Measurements from ENCODE around the gene PLEKHM2. TPM values are rescaled to one million over a fixed set of nuclear protein-coding genes. Genes with fewer than 3 reads are reported as not detected.

The PLEKHM2 gene
- total RNA-seq, 2 experiments from 2014 or later: 44.2 to 48.3 TPM

GRCh38 chr1:15660151-15660550 lies 24.0 kb upstream of the PLEKHM2 start:
- DNase-seq: no peak
- Mint-ChIP-seq H3K9me3 (no peaks in the 10 kb centered on the region), H3K36me3 (ENCODE audit: low read depth) (peaks cover 22% of the 10 kb centered on the region), H3K27ac (no peak overlapping the region), H3K4me3 (no peak overlapping the region), H3K27me3 (ENCODE audit: low read depth) (no peaks in the 10 kb centered on the region), H3K4me1 (ENCODE audit: low read depth) (no peaks in the 10 kb centered on the region)
- CTCF ChIA-PET: no interaction called here
- intact Hi-C loops (cut with micrococcal nuclease): no loop called here

GRCh38 chr1:15662477-15662876 lies 21.6 kb upstream of the PLEKHM2 start:
- Mint-ChIP-seq H3K4me1 (ENCODE audit: low read depth) (no peaks in the 10 kb centered on the region), H3K27me3 (ENCODE audit: low read depth) (no peaks in the 10 kb centered on the region), H3K4me3 (no peak overlapping the region), H3K9me3 (no peaks in the 10 kb centered on the region), H3K27ac (no peak overlapping the region), H3K36me3 (ENCODE audit: low read depth) (peaks cover 18% of the 10 kb centered on the region)
- no peak for DNase-seq
- CTCF ChIA-PET: no interaction called here
- intact Hi-C loops (cut with micrococcal nuclease): no loop called here

DNA sequence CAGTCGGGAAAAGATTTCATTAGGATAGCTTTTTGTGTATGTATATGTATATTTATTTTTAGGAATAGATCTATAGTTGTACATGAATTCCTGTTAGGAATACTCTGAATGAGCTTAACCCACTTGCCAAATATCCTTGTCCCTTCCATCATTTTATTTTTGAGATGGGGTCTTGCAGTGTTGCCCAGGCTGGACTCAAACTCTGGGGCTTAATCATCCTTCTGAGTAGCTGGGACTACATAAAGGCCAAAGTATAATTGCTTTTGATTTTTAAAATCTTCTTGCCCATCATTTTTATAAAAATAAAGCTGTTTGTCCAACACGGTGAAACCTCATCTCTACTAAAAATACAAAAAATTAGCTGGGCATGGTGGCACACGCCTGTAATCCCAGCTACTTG lies 20.2 kb upstream of the PLEKHM2 start:
- Mint-ChIP-seq H3K27me3 (ENCODE audit: low read depth) (no peaks in the 10 kb centered on the region), H3K4me1 (ENCODE audit: low read depth) (no peaks in the 10 kb centered on the region), H3K9me3 (no peaks in the 10 kb centered on the region), H3K27ac (no peak overlapping the region), H3K36me3 (ENCODE audit: low read depth) (peaks cover 20% of the 10 kb centered on the region), H3K4me3 (no peak overlapping the region)
- no peak for DNase-seq
- intact Hi-C loops (cut with micrococcal nuclease): no loop called here
- CTCF ChIA-PET: interaction anchor here (0.8 to 2.0 kb wide), 4 partner anchors 8 to 77 kb away, joined by 3 to 10 read pairs (median 4); no protein-coding TSS in a partner anchor

DNA sequence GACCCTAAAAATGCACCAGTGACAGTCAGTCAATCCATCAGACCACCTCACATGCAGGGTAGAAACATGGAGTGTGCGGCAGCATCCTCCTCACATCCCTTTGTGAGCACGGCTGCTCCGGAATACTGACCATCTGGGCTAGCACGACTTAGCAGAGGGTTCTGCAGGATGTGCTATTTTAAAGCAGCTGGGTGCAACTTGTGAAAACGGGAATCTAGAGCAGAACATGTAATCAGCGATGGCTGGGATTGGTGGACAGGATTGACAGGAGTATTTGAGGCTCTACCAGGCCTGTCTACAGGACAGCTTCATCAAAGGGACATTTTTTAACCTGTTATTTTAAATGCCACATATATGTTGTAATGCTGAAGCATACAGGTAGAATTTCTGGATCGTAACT lies 16.8 kb upstream of the PLEKHM2 start:
- peaks cover 2% of the 10 kb centered on the region for H3K4me1 Mint-ChIP-seq (ENCODE audit: low read depth)
- no peaks in the 10 kb centered on the region for H3K27me3 Mint-ChIP-seq (ENCODE audit: low read depth)
- no peak overlapping the region for H3K27ac Mint-ChIP-seq
- intact Hi-C loops (cut with micrococcal nuclease): no loop called here
- H3K36me3 Mint-ChIP-seq (ENCODE audit: low read depth): peaks cover 6% of the 10 kb centered on the region
- CTCF ChIA-PET: no interaction called here
- DNase-seq: no peak
- no peak overlapping the region for H3K4me3 Mint-ChIP-seq
- H3K9me3 Mint-ChIP-seq: no peaks in the 10 kb centered on the region

GRCh38 chr1:15668089-15668754 lies 15.9 kb upstream of the PLEKHM2 start:
- no peak overlapping the region for H3K27ac Mint-ChIP-seq
- no peaks in the 10 kb centered on the region for H3K9me3 Mint-ChIP-seq
- H3K4me3 Mint-ChIP-seq: no peak overlapping the region
- peaks cover 4% of the 10 kb centered on the region for H3K36me3 Mint-ChIP-seq (ENCODE audit: low read depth)
- DNase-seq: no peak
- intact Hi-C loops (cut with micrococcal nuclease): no loop called here
- H3K27me3 Mint-ChIP-seq (ENCODE audit: low read depth): no peaks in the 10 kb centered on the region
- CTCF ChIA-PET: no interaction called here
- peaks cover 2% of the 10 kb centered on the region for H3K4me1 Mint-ChIP-seq (ENCODE audit: low read depth)

DNA sequence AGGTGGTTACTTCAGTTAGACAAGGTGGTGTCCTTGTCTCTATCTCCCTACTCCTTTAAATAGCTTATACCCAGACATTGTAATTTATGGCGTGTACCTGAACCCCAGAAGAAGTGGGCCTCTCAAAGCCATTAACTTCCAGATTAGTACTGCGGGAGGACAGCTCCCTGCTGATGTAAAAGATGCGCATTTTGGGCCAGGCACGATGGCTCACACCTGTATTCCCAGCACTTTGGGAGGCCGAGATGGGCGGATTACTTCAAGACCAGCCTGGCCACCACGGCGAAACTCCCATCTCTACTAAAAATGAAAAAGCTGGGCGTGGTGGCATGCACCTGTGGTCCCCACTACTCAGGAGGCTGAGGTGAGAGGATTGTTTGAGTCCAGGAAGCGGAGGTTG lies 15.0 kb upstream of the PLEKHM2 start:
- peaks cover 2% of the 10 kb centered on the region for H3K4me1 Mint-ChIP-seq (ENCODE audit: low read depth)

DNA sequence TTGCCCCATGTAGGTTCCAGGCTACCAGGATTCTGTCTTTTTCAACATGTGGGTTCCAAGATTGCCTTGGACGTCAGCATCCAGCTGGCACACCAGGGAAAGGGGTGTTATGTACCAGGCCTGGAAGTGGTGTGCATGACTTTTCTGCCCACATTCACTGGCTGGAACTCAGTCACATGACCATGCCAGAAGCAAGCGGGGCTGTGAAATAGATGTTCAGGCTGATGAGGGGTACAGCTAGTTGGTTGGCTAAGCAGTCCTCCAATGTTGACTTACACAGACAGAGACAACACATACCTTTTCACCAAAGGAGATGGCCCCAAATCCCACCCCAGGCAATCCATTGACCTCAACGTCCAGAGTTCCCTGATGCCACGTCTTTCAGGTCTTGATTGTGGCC lies 14.3 kb upstream of the PLEKHM2 start:
- Mint-ChIP-seq H3K4me3 (no peak overlapping the region), H3K9me3 (no peaks in the 10 kb centered on the region), H3K4me1 (ENCODE audit: low read depth) (peaks cover 2% of the 10 kb centered on the region), H3K27ac (no peak overlapping the region), H3K36me3 (ENCODE audit: low read depth) (peaks cover 4% of the 10 kb centered on the region), H3K27me3 (ENCODE audit: low read depth) (no peaks in the 10 kb centered on the region)
- intact Hi-C loops (cut with micrococcal nuclease): no loop called here
- CTCF ChIA-PET: interaction anchor here (0.6 kb wide), 1 partner anchor 47 kb away, joined by 3 read pairs; no protein-coding TSS in a partner anchor
- no peak for DNase-seq

More for the DNA sequence above, 15.0 kb upstream of the PLEKHM2 start:
- CTCF ChIA-PET: interaction anchor here (0.6 kb wide), 1 partner anchor 46 kb away, joined by 3 read pairs; no protein-coding TSS in a partner anchor
- no peak overlapping the region for H3K27ac Mint-ChIP-seq
- no peaks in the 10 kb centered on the region for H3K27me3 Mint-ChIP-seq (ENCODE audit: low read depth)
- H3K36me3 Mint-ChIP-seq (ENCODE audit: low read depth): peaks cover 4% of the 10 kb centered on the region
- no peak overlapping the region for H3K4me3 Mint-ChIP-seq
- no peaks in the 10 kb centered on the region for H3K9me3 Mint-ChIP-seq
- intact Hi-C loops (cut with micrococcal nuclease): no loop called here
- DNase-seq: no peak

- Mint-ChIP-seq H3K9me3 (no peaks in the 10 kb centered on the region), H3K27me3 (ENCODE audit: low read depth) (no peaks in the 10 kb centered on the region), H3K27ac (no peak overlapping the region), H3K4me3 (no peak overlapping the region), H3K4me1 (ENCODE audit: low read depth) (peaks cover 2% of the 10 kb centered on the region), H3K36me3 (ENCODE audit: low read depth) (peaks cover 4% of the 10 kb centered on the region)
- DNase-seq: no peak
- CTCF ChIA-PET: interaction anchor here (0.8 kb wide), 1 partner anchor 42 kb away, joined by 3 read pairs; no protein-coding TSS in a partner anchor
- intact Hi-C loops (cut with micrococcal nuclease): no loop called here
Observed at GRCh38 chr1:15671430-15671829, 12.7 kb upstream of the PLEKHM2 start.

DNA sequence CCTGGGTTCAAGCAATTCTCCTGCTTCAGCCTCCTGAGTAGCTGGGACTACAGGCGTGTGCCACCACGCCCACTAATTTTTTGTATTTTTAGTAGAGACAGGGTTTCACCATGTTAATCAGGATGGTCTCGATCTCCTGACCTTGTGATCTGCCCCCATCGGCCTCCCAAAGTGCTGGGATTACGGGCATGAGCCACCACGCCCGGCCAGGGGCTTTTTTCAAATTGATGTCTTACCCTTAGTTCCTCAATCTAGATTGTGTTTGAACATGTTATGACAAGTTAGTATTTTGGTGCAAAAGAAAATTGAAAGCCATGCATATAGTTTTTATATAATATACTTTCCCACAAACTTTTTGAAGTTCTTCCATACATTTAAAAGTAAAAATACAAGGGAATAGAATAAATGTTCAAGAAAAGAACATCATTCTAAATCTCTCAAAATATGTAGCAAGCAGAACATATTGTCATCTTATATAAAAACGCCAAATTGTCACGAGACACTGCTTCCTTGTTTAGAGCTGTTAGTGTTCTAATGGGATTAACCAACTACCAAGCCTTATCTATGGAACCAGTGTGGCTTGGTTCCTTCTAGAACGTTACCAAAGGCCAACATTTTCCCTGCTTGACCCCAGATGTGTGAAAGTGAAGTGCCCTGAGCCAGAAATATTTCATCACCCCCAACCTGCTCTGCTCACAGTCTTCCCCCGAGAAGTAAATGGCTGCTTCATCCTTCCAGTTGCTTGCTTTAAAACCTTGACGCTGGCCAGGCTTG lies 9.5 kb upstream of the PLEKHM2 start:
- H3K36me3 Mint-ChIP-seq (ENCODE audit: low read depth): no peaks in the 10 kb centered on the region
- peaks cover 5% of the 10 kb centered on the region for H3K4me1 Mint-ChIP-seq (ENCODE audit: low read depth)
- H3K4me3 Mint-ChIP-seq: no peak overlapping the region
- no peak for DNase-seq
- intact Hi-C loops (cut with micrococcal nuclease): no loop called here
- no peaks in the 10 kb centered on the region for H3K9me3 Mint-ChIP-seq
- H3K27ac Mint-ChIP-seq: no peak overlapping the region
- H3K27me3 Mint-ChIP-seq (ENCODE audit: low read depth): no peaks in the 10 kb centered on the region
- CTCF ChIA-PET: no interaction called here

DNA sequence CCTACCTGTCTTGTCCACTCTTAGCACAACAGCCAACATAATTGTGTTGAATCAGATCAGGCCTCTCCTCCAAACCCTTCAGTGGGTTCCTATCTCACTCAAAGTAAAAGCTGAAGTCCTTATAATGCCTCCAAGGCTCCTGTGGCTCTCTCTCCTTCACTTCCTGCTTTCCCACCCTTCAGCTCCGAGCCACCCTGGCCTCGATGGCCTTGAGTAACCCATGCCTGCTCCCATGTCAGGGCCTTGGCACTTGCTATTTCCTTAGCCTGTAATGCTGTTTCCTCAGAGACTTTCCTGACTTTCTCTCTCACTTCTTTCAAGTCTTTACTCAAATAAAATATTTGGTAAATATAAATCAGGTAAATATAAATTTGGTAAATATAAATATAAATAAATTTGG lies 8.1 kb upstream of the PLEKHM2 start:
- no peak for DNase-seq
- Mint-ChIP-seq H3K36me3 (ENCODE audit: low read depth) (no peaks in the 10 kb centered on the region), H3K4me3 (no peak overlapping the region), H3K27ac (no peak overlapping the region), H3K4me1 (ENCODE audit: low read depth) (peaks cover 18% of the 10 kb centered on the region), H3K27me3 (ENCODE audit: low read depth) (no peaks in the 10 kb centered on the region), H3K9me3 (no peaks in the 10 kb centered on the region)
- intact Hi-C loops (cut with micrococcal nuclease): no loop called here
- CTCF ChIA-PET: no interaction called here

DNA sequence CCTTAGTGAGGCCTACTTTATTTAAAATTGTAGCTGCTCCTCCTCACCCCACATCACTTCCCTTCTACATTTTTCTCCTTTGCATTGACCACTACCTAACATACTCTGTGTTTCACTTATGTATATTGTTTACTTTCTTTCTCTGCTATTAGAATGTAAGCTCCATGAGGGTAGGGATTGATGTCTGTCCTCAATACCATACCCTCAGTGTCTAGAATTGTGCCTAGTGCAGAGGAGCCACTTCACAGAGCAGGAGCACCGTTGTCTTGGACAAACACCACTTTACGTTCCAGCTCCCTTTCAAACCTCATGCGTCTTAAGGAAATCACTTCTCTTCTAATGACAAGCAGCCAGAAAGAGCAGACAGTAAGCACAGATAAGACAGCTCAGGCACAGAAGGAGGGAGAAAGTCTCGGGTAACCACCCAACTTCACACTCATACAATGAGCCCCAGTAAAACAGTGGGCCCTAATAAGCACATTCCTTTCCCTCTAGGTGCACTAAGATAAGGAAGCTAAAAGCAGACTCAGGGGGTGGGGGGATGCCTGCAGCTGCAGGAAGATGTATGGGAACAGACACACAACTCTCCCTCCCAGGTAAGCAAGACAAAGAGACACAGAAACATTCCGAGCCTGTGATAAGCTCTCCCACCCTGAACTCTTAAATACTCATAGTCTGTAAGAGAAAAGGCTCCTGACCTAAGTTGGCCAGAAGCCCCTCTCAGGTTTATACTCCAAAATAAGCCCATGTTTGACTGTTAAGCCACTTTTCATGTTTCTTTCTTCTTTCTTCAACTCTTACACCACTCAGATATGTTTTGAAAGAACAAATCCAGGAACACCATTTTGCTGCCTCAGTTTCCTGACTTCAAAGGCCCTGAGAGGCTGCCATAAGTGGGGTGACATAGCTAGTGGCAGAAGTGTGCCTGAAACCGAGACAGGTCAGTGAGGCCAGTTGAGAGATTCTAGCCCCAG lies 7.1 kb upstream of the PLEKHM2 start:
- no peaks in the 10 kb centered on the region for H3K27me3 Mint-ChIP-seq (ENCODE audit: low read depth)
- no peak overlapping the region for H3K27ac Mint-ChIP-seq
- H3K36me3 Mint-ChIP-seq (ENCODE audit: low read depth): no peaks in the 10 kb centered on the region
- intact Hi-C loops (cut with micrococcal nuclease): no loop called here
- CTCF ChIA-PET: interaction anchor here (0.5 to 0.8 kb wide), 2 partner anchors 12 to 115 kb away, joined by 3 to 4 read pairs; no protein-coding TSS in a partner anchor
- no peak overlapping the region for H3K4me3 Mint-ChIP-seq
- no peak for DNase-seq
- H3K9me3 Mint-ChIP-seq: no peaks in the 10 kb centered on the region
- H3K4me1 Mint-ChIP-seq (ENCODE audit: low read depth): peaks cover 22% of the 10 kb centered on the region

GRCh38 chr1:15678578-15678977 lies 5.5 kb upstream of the PLEKHM2 start:
- Mint-ChIP-seq H3K4me1 (ENCODE audit: low read depth) (peaks cover 22% of the 10 kb centered on the region), H3K9me3 (no peaks in the 10 kb centered on the region), H3K27me3 (ENCODE audit: low read depth) (no peaks in the 10 kb centered on the region), H3K36me3 (ENCODE audit: low read depth) (no peaks in the 10 kb centered on the region), H3K27ac (no peak overlapping the region), H3K4me3 (no peak overlapping the region)
- intact Hi-C loops (cut with micrococcal nuclease): no loop called here
- CTCF ChIA-PET: no interaction called here
- peak; percentile 37 for DNase-seq

Measured in activated naive CD4-positive, alpha-beta T cell treated with anti-CD3 and anti-CD28 coated beads for 36 hours (primary cell).